ENCODE data around the gene SWSAP1.

The SWSAP1 gene

DNA sequence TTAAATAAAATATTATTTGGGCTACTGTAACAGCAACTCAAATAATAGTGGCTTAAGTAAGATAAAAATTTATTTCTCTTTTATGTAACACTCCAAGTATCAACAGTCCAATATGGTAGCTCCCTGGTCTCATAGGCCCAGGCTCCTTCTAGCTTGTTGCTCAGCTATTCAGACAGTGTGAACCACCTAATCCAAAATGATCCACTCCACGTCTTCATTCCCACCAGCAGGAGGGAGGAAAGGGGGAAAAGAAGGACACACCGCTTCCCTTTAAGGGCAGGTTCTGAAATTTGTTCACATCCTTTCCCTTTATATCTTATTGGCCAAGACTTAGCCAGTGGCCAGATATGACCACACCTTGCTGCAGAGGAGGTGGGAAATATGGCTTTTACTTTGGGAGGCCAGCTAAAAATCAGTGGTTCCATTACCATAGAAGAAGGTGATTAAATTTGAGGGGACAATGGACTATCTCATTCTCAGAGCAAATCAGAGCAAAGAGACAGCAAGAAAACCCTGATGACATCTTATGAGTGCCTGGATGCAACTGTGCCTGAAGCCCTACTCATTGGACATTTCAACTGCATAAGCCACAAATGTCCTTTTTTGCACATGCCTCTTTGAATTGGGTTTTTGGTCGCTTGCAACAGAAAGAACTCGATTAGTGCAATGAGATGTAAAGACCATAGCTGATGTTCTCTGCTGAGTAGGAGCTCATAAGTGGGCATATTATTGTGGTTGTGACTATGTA lies 16.6 kb downstream of the SWSAP1 start:
- no peak overlapping the region for H3K4me3 ChIP-seq (ENCODE audit: low read depth, low read length)
- TF ChIP-seq, protein P1, sequence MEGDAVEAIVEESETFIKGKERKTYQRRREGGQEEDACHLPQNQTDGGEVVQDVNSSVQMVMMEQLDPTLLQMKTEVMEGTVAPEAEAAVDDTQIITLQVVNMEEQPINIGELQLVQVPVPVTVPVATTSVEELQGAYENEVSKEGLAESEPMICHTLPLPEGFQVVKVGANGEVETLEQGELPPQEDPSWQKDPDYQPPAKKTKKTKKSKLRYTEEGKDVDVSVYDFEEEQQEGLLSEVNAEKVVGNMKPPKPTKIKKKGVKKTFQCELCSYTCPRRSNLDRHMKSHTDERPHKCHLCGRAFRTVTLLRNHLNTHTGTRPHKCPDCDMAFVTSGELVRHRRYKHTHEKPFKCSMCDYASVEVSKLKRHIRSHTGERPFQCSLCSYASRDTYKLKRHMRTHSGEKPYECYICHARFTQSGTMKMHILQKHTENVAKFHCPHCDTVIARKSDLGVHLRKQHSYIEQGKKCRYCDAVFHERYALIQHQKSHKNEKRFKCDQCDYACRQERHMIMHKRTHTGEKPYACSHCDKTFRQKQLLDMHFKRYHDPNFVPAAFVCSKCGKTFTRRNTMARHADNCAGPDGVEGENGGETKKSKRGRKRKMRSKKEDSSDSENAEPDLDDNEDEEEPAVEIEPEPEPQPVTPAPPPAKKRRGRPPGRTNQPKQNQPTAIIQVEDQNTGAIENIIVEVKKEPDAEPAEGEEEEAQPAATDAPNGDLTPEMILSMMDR (IDR thresholded peaks at IDR 0.05; ENCODE audit: low read depth, low read length, missing control alignments) = no peak
- DNase-seq (ENCODE audit: low read depth) = no peak

DNA sequence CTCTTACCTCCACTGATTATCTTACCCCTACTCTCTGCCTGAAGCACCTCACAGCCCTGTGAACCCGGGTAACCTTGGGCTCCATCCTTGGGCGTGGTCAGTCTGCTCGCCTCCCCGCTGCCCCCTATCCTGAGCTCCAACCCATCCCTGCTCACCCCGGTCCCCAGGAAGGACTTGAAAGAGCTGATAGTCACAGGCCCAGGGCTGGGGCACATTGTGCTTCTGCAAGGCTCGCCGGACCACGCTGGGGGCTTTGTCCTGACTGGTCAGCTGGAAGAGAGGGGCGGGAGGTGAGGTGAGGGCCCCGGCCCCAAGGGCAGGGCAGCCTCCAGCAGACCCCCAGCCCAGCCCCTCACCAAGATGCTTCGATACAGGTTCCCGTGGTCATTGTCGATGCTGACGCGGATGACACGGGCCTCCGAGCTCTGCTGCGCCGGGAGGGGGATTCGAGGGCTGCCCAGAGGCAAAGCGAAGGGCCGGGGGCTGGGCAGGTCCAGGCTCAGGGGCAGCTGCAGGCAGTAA lies 22.7 kb downstream of the SWSAP1 start:
- DNase-seq (ENCODE audit: low read depth) = no peak
- no peak overlapping the region for H3K4me3 ChIP-seq (ENCODE audit: low read depth, low read length)
- TF ChIP-seq, protein P1 (IDR thresholded peaks at IDR 0.05; ENCODE audit: low read depth, low read length, missing control alignments) = no peak

DNA sequence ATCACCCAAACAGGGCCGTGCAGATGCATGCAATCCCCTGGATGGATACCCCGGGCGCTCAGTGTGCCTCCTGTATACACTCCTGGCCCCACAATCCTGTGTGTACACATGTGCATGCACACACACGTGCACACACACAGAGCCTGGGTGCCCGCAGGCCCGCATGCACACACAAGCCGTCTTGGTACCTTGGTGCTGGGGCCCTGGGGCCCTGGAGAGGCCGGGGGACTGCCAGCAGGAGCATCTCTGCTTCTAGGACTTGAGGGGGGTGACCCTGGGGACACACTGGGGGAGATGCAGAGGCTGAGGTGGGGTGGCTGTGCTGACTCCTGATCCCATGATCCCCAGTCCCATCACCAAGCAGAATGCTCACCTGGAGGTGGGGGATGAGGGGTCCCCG lies 25.2 kb downstream of the SWSAP1 start:
- TF ChIP-seq, protein P1 (IDR thresholded peaks at IDR 0.05; ENCODE audit: low read depth, low read length, missing control alignments) = no peak
- no peak overlapping the region for H3K4me3 ChIP-seq (ENCODE audit: low read depth, low read length)

DNA sequence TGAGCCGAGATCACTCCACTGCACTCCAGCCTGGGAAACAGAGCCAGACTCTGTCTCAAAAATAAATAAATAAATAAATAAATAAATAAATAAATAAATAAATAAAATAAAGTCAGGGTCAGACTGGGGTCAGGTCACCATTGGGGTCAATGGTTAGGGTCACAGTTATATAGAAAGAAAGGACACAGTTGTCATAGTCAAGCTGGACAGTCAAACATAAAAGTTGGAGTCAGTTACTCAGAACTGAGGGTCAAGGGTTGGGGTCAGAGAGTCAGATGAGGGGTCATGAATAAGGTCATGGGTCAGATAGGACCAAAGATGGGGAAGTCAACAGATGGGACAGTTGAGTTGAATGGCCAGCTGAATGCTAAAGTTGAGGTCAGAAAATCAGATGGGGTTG lies 26.3 kb downstream of the SWSAP1 start:
- TF ChIP-seq, protein P1 (IDR thresholded peaks at IDR 0.05; ENCODE audit: low read depth, low read length, missing control alignments) = no peak
- H3K4me3 ChIP-seq (ENCODE audit: low read depth, low read length) = no peak overlapping the region
- DNase-seq (ENCODE audit: low read depth) = no peak

More for the DNA sequence above, 25.2 kb downstream of the SWSAP1 start:
- DNase-seq (ENCODE audit: low read depth) = no peak

DNA sequence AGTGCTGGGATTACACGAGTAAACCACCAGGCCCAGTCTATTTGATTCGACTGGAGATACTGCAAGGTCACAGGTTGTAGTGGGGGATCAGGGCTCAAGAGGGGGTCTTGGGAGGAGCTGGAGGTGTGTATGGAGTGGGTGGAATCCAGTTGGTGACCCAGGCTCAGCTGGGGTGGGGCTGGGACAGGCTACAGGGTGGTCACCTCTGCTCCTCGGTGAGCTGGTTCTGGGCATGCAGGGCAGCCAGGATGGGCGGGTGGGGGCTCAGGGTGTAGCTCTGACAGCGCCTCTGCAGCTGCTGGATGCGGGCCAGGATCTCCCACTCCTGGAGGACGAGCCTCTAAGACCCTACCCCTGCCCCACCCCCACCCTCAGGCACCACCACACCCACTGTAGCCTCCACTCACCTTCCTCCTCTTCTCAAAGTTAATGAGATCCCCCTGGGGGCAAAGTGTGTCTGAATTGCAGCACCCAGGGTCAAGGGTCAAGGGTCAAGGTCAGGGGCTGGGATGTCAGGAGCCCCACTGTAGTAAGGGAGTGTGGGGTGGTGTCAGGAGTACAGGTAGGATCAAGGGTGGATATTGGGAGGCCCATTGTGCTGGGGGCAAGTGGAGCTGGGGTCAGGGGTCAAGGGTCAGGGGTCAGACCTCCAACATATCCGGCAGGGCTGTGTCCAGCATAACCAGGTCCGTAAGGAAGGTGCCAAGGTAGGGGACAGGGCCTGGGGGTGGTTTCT lies 27.5 kb downstream of the SWSAP1 start:
- H3K4me3 ChIP-seq (ENCODE audit: low read depth, low read length) = no peak overlapping the region
- TF ChIP-seq, protein P1 (IDR thresholded peaks at IDR 0.05; ENCODE audit: low read depth, low read length, missing control alignments) = no peak
- no peak for DNase-seq (ENCODE audit: low read depth)

DNA sequence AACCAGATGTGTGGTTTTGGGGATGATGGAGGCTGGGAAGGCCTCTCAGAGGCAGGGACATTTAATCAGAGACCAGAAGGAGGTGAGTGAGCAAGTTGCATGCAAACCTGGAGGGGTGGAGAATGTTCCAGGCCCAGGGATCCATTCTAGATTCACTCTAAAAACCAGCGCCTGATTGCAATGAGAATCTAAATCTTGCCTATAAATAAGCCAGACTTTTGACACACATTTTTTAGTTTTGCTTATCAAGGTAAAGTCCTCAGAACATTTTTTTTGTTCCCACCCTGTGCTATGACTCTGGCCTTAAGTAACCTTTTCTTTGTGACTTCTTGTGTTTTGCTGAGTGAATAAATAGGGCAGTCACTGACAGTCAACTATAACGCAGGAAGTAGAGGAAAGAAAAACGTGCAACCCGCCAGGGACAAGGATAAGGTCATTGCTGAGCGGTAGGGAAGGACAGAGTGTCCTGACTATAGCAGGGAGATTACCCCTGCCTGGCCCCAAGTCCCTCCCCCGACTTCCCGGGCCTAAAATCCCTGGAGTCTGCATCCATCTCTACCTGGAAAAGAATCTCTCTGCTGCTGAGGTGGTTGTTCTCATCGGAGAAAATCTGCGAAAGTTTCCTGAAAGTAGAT lies 30.2 kb downstream of the SWSAP1 start:
- TF ChIP-seq, protein P1 (IDR thresholded peaks at IDR 0.05; ENCODE audit: low read depth, low read length, missing control alignments) = no peak
- no peak overlapping the region for H3K4me3 ChIP-seq (ENCODE audit: low read depth, low read length)
- no peak for DNase-seq (ENCODE audit: low read depth)
